Sigmoid colon (tissue), 4 donors: ENCODE data around the gene HBS1L.

Source experiments
- EP300 ChIP-seq, 4 donors: sonication (generic); formaldehyde crosslinking; IDR thresholded peaks; one replicate each; pipeline ENCODE4 v1.6.1; 2017; ENCODE audit warnings: antibody characterized with exemption in 4 of 4
- POLR2A ChIP-seq, 2 donors: fragments of 450-650 bp; IDR thresholded peaks; one replicate each; pipeline ENCODE4 v1.6.1; 2016; ENCODE audit warnings: antibody characterized with exemption in 2 of 2, mild to moderate bottlenecking in 2 of 2, moderate library complexity in 2 of 2
- POLR2AphosphoS5 ChIP-seq, 4 donors: sonication (generic); formaldehyde crosslinking; IDR thresholded peaks; one replicate each; pipeline ENCODE4 v1.6.1; 2017; ENCODE audit warnings: antibody characterized with exemption in 4 of 4
- TF ChIP-seq, protein P1 (sequence below), 4 experiments: fragments of 450-650 bp in 3 of 4; fragments of 200-600 bp in 1 of 4; IDR thresholded peaks; one replicate each; pipeline ENCODE4 v1.5.1; 2016 to 2019; ENCODE audit warnings: antibody characterized with exemption in 4 of 4, mild to moderate bottlenecking in 3 of 4, moderate library complexity in 2 of 4

DNA sequence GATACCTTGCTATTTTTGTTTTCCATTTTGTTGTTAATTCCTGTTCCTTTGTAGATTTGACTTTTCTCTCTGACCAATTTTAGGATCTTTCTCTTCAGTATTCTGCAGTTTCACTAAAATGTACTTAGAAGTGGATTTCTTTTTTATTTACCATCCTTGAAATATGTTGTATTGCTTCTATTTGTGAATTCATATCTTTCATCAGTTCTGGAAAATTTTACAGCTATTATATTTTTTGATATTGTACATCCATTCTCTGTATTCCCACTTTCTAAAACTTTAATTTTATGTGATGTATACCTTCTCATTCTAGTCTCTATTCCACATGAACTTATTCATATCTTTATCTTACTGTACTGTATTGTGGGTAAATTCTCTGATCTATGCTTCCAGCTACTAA, 95.0 kb downstream of the HBS1L start:
- TF ChIP-seq, protein P1, sequence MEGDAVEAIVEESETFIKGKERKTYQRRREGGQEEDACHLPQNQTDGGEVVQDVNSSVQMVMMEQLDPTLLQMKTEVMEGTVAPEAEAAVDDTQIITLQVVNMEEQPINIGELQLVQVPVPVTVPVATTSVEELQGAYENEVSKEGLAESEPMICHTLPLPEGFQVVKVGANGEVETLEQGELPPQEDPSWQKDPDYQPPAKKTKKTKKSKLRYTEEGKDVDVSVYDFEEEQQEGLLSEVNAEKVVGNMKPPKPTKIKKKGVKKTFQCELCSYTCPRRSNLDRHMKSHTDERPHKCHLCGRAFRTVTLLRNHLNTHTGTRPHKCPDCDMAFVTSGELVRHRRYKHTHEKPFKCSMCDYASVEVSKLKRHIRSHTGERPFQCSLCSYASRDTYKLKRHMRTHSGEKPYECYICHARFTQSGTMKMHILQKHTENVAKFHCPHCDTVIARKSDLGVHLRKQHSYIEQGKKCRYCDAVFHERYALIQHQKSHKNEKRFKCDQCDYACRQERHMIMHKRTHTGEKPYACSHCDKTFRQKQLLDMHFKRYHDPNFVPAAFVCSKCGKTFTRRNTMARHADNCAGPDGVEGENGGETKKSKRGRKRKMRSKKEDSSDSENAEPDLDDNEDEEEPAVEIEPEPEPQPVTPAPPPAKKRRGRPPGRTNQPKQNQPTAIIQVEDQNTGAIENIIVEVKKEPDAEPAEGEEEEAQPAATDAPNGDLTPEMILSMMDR (IDR thresholded peaks at IDR 0.05), result no peak
- TF ChIP-seq POLR2A (IDR thresholded peaks at IDR 0.05), result no peak
- TF ChIP-seq POLR2AphosphoS5 (IDR thresholded peaks at IDR 0.05), result no peak
- no peak for TF ChIP-seq EP300 (IDR thresholded peaks at IDR 0.05)
